Measurements from ENCODE around the gene APLN. TPM values are rescaled to one million over a fixed set of nuclear protein-coding genes. Genes with fewer than 3 reads are reported as not detected.

The APLN gene
- total and polyA plus RNA-seq, 9 of the 15 experiments (the other 6 are each of a cell fraction or from before 2014, with no cell fraction given): 0.04 to 0.06 TPM; not detected in 7

DNA sequence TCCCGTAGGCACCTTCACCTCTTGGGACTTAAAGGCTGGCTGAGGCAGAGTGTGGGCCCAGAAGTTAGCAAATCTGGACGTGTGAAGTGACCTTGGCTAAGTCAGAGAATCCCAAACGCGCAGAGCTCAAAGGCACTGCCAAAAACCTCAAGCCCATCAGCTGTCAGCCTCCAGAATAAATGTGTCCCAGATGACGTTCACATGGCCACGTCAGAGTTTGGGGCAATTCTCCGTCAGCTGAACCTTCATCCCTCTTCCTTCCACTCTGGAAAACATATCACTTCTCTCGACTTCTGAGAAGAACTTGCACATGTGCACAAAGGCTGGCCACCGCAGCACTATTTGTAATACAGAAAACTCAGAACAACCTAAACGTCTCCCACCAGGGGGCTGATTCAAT, 35.7 kb upstream of the APLN start:
- H3K4me1 ChIP-seq (replicated peaks in 1 of 2; ENCODE audit: control insufficient read depth in 2 of 2, insufficient read depth in 2 of 2, low read length in 2 of 2): no peaks in the 10 kb centered on the region
- POLR2A ChIA-PET: no interaction called here
- no TSS peak for BruUV-seq (replicated peaks)
- ATAC-seq (no peak), DNase-seq (ENCODE audit: extremely low read depth in 1 of 4, low spot score in 3 of 4) (no peak), FAIRE-seq (no peak)
- no peaks in the 10 kb centered on the region for H3K9me1 ChIP-seq (ENCODE audit: control insufficient read depth, insufficient read depth, low read length)
- H3K4me3 ChIP-seq: no peak overlapping the region
- intact Hi-C loops (cut with micrococcal nuclease): no loop called here
- no peak overlapping the region for H3K27ac ChIP-seq (ENCODE audit: extremely low read depth, low read depth, low read length)
- H3K27me3 ChIP-seq (ENCODE audit: control insufficient read depth in 2 of 2, insufficient read depth in 2 of 2, low read length in 2 of 2): peaks cover 3 to 25% of the 10 kb centered on the region in 2 experiments; a peak in 3 of 5 replicates
- no peaks in the 10 kb centered on the region for H3K36me3 ChIP-seq (ENCODE audit: control insufficient read depth, insufficient read depth, low read length)
- 2% methylated on average over 9 of the region's 10 CpGs for WGBS (ENCODE audit: insufficient coverage, low coverage, missing lambda C conversion rate)
- H4K20me1 ChIP-seq (replicated peaks; ENCODE audit: control insufficient read depth, insufficient read depth, low read length): no peaks in the 10 kb centered on the region
- in situ Hi-C loops (cut with MboI): no loop called here
- H3K9me3 ChIP-seq (replicated peaks; ENCODE audit: control insufficient read depth, insufficient read depth, low read depth, low read length): no peaks in the 10 kb centered on the region
- H2AFZ ChIP-seq (ENCODE audit: low read depth, low read length): no peak overlapping the region
- no peak overlapping the region for H3K9ac ChIP-seq (ENCODE audit: insufficient read depth in 1 of 2, low read depth in 2 of 2, low read length in 2 of 2)
- H3K4me2 ChIP-seq (ENCODE audit: insufficient read depth, low read length): no peak overlapping the region
- no peaks in the 10 kb centered on the region for H3K79me2 ChIP-seq (ENCODE audit: control insufficient read depth, insufficient read depth, low read length)
- CTCF ChIA-PET (ENCODE audit: low intra/inter-chr PET ratio): no interaction called here
- TF ChIP-seq MYBL2 (IDR thresholded peaks at IDR 0.05; ENCODE audit: low read depth): no peak
- TF ChIP-seq MYBL2 (CRISPR knock-in tag; IDR thresholded peaks at IDR 0.05; ENCODE audit: borderline replicate concordance): no peak
- TF ChIP-seq ZNF239 (CRISPR knock-in tag; IDR thresholded peaks at IDR 0.05): no peak
- no peak for TF ChIP-seq ZNF699 (CRISPR knock-in tag; IDR thresholded peaks at IDR 0.05; ENCODE audit: insufficient replicate concordance)
- TF ChIP-seq PTTG1 (tag; IDR thresholded peaks at IDR 0.05; ENCODE audit: low read depth): no peak
- TF ChIP-seq TARDBP (IDR thresholded peaks at IDR 0.05): no peak
- TF ChIP-seq PHF8 (IDR thresholded peaks at IDR 0.05; ENCODE audit: borderline replicate concordance, low read length): no peak
- TF ChIP-seq CEBPB (tag; IDR thresholded peaks at IDR 0.05): no peak
- TF ChIP-seq NR2C2 (CRISPR knock-in tag; IDR thresholded peaks at IDR 0.05): no peak
- TF ChIP-seq NR2C2 (tag; IDR thresholded peaks at IDR 0.05): no peak
- TF ChIP-seq HNRNPK (IDR thresholded peaks at IDR 0.05; ENCODE audit: low read depth, low read length, poor library complexity, severe bottlenecking): no peak
- no peak for TF ChIP-seq STAG1 (CRISPR knock-in tag; IDR thresholded peaks at IDR 0.05; ENCODE audit: borderline replicate concordance)
- TF ChIP-seq, protein P1, sequence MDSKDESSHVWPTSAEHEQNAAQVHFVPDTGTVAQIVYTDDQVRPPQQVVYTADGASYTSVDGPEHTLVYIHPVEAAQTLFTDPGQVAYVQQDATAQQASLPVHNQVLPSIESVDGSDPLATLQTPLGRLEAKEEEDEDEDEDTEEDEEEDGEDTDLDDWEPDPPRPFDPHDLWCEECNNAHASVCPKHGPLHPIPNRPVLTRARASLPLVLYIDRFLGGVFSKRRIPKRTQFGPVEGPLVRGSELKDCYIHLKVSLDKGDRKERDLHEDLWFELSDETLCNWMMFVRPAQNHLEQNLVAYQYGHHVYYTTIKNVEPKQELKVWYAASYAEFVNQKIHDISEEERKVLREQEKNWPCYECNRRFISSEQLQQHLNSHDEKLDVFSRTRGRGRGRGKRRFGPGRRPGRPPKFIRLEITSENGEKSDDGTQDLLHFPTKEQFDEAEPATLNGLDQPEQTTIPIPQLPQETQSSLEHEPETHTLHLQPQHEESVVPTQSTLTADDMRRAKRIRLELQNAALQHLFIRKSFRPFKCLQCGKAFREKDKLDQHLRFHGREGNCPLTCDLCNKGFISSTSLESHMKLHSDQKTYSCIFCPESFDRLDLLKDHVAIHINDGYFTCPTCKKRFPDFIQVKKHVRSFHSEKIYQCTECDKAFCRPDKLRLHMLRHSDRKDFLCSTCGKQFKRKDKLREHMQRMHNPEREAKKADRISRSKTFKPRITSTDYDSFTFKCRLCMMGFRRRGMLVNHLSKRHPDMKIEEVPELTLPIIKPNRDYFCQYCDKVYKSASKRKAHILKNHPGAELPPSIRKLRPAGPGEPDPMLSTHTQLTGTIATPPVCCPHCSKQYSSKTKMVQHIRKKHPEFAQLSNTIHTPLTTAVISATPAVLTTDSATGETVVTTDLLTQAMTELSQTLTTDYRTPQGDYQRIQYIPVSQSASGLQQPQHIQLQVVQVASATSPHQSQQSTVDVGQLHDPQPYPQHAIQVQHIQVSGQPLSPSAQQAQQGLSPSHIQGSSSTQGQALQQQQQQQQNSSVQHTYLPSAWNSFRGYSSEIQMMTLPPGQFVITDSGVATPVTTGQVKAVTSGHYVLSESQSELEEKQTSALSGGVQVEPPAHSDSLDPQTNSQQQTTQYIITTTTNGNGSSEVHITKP (IDR thresholded peaks at IDR 0.05; ENCODE audit: partially characterized antibody): no peak
- TF ChIP-seq ZFPM2 (CRISPR knock-in tag; IDR thresholded peaks at IDR 0.05): no peak
- TF ChIP-seq TGIF2 (CRISPR knock-in tag; IDR thresholded peaks at IDR 0.05): no peak
- no peak for TF ChIP-seq KLF13 (tag; IDR thresholded peaks at IDR 0.05; ENCODE audit: borderline replicate concordance, low read depth)
- TF ChIP-seq LCOR (CRISPR knock-in tag; IDR thresholded peaks at IDR 0.05): no peak
